Endothelial cell of umbilical vein (primary cell): ENCODE results near the gene CLDN5. TPM values are rescaled to one million over a fixed set of nuclear protein-coding genes. Genes with fewer than 3 reads are reported as not detected.

ENCODE experiments used
- BruUV-seq: library from RNA; stranded (reverse); fragments of 400-500 nt; replicated peaks from 2 replicates; lab custom pipeline; 2021; lab: Mats Ljungman, UMichigan
- CTCF ChIA-PET: fragments of 300-600, 350-600 bp; sonication (Branson Sonifier 250); formaldehyde crosslinking; loops from one replicate; lab custom pipeline; 2021; ENCODE audit warnings: antibody characterized with exemption, inconsistent platforms; lab: Charles Lee
- POLR2A ChIA-PET: fragments of 300-600, 350-600 bp; sonication (Branson Sonifier 250); formaldehyde crosslinking; loops from one replicate; lab custom pipeline; 2021; ENCODE audit warnings: antibody characterized with exemption, inconsistent platforms; lab: Charles Lee
- DNase-seq: peaks from one replicate; pipeline ENCODE4 v3.0.0-alpha.2; 2011; ENCODE audit warnings: low read depth, low spot score
- FAIRE-seq: peaks from 2 replicates; lab custom pipeline; 2011; peaks lifted over from hg19 to GRCh38; lab: Jason Lieb, UNC
- H2AFZ ChIP-seq: 2 replicates; pipeline ENCODE4 v1.6.0; 2012; ENCODE audit warnings: low read depth, low read length, control low read depth, inconsistent platforms
- H3K27ac ChIP-seq: 2 replicates; pipeline ENCODE4 v1.5.1; 2011; ENCODE audit warnings: low read depth, mild to moderate bottlenecking, control low read depth, low read length, moderate library complexity; ENCODE audit not compliant: insufficient read depth
- H3K27me3 ChIP-seq, 2 experiments: 2 replicates each; pipeline versions ENCODE4 v1.6.0 to v1.6.1; 2011; ENCODE audit warnings: low read length in 2 of 2, mixed read lengths in 1 of 2; ENCODE audit not compliant: control insufficient read depth in 2 of 2, insufficient read depth in 2 of 2
- H3K36me3 ChIP-seq, 2 experiments: 2 replicates in 1 of 2; 3 replicates in 1 of 2; pipeline ENCODE4 v1.5.1; 2011; ENCODE audit warnings: low read length in 2 of 2, mild to moderate bottlenecking in 1 of 2, moderate library complexity in 1 of 2; ENCODE audit not compliant: control insufficient read depth in 2 of 2, insufficient read depth in 2 of 2; ENCODE audit errors: extremely low read depth in 1 of 2
- H3K4me1 ChIP-seq: 3 replicates; pipeline ENCODE4 v1.5.1; 2011; ENCODE audit warnings: mild to moderate bottlenecking, low read length; ENCODE audit not compliant: control insufficient read depth, insufficient read depth; ENCODE audit errors: extremely low read depth
- H3K4me2 ChIP-seq: 2 replicates; pipeline ENCODE4 v1.6.1; 2011; ENCODE audit warnings: low read length, control low read depth, mixed read lengths; ENCODE audit not compliant: insufficient read depth
- H3K4me3 ChIP-seq, 3 experiments: fragments of 200-600 bp in 1 of 3; sonication (generic), shearing (Covaris generic) in 1 of 3; replicated peaks in 1 of 3; 2 replicates each; pipeline ENCODE4 v1.5.1; 2011 to 2016; ENCODE audit warnings: control low read depth in 3 of 3, low read length in 3 of 3, mild to moderate bottlenecking in 2 of 3, inconsistent platforms in 1 of 3, low read depth in 1 of 3, moderate library complexity in 1 of 3; ENCODE audit not compliant: insufficient read depth in 1 of 3
- H3K79me2 ChIP-seq: 2 replicates; pipeline ENCODE4 v1.6.0; 2012; ENCODE audit warnings: low read length, inconsistent platforms; ENCODE audit not compliant: control insufficient read depth, insufficient read depth
- H3K9ac ChIP-seq: replicated peaks from 2 replicates; pipeline ENCODE3; 2011; ENCODE audit warnings: low read length, control low read depth; ENCODE audit not compliant: insufficient read depth; ENCODE audit errors: extremely low read depth
- H3K9me1 ChIP-seq: replicated peaks from 3 replicates; pipeline ENCODE4 v1.6.0; 2011; ENCODE audit warnings: mild to moderate bottlenecking, low read length; ENCODE audit not compliant: control insufficient read depth, insufficient read depth; ENCODE audit errors: extremely low read depth
- H3K9me3 ChIP-seq: replicated peaks from 2 replicates; pipeline ENCODE4 v1.5.1; 2012; ENCODE audit warnings: low read length, inconsistent platforms; ENCODE audit not compliant: control insufficient read depth, insufficient read depth
- H4K20me1 ChIP-seq: replicated peaks from 2 replicates; pipeline ENCODE3; 2011; ENCODE audit warnings: mild to moderate bottlenecking, low read length; ENCODE audit not compliant: control insufficient read depth, insufficient read depth; ENCODE audit errors: extremely low read depth
- EZH2 ChIP-seq: IDR thresholded peaks from 2 replicates; pipeline ENCODE4 v1.6.1; 2012; ENCODE audit warnings: borderline replicate concordance, low read depth, mild to moderate bottlenecking, moderate library complexity, low read length, inconsistent platforms; ENCODE audit not compliant: severe bottlenecking
- FOS ChIP-seq: IDR thresholded peaks from 2 replicates; pipeline ENCODE4 v1.6.1; 2011; ENCODE audit warnings: mild to moderate bottlenecking, low read length, moderate library complexity, borderline replicate concordance; ENCODE audit not compliant: insufficient read depth
- MYC ChIP-seq: IDR thresholded peaks from one replicate; pipeline ENCODE4 v1.6.1; 2011; ENCODE audit warnings: mild to moderate bottlenecking, low read depth, low read length
- POLR2A ChIP-seq: IDR thresholded peaks from 2 replicates; pipeline ENCODE4 v1.6.1; 2012; ENCODE audit warnings: low read depth, mild to moderate bottlenecking, control low read depth, low read length
- POLR2AphosphoS5 ChIP-seq: IDR thresholded peaks from 2 replicates; pipeline ENCODE4 v1.6.1; 2012; ENCODE audit warnings: low read depth, mild to moderate bottlenecking, control low read depth, low read length, moderate library complexity; ENCODE audit not compliant: insufficient read depth
- dilution Hi-C: fragments of 300-500 bp; cut with MboI; formaldehyde crosslinking; loops from one replicate; pipeline ENCODE4 v1.15.0; 2019; ENCODE audit warnings: low sequenced_read_pairs; ENCODE audit not compliant: extremely low pct_ligation_motif_present
- intact Hi-C: fragments of 100-400 bp; cut with micrococcal nuclease; formaldehyde crosslinking; loops from one replicate; pipeline ENCODE4 v1.10.0; 2022
- polyA plus RNA-seq, 4 experiments: library from polyadenylated mRNA; depleted of rRNA in 3 of 4; stranded (reverse) in 3 of 4; unstranded in 1 of 4; fragments of >200 nt; gene quantifications; 2 replicates each; pipeline versions ENCODE4 v1.2.1 to v1.2.3, GENCODE V29; 2011 to 2012; ENCODE audit warnings: missing spikeins in 1 of 4
- total RNA-seq: library from RNA; stranded (reverse); gene quantifications from 2 replicates; pipeline ENCODE4 v1.2.3, GENCODE V29; 2021
- TF ChIP-seq, protein P1 (sequence below), 2 donors: IDR thresholded peaks; 1 replicate in 1 of 2; 2 replicates in 1 of 2; pipeline ENCODE4 v1.5.1; 2011; ENCODE audit warnings: low read length in 2 of 2, mild to moderate bottlenecking in 2 of 2, moderate library complexity in 2 of 2, control low read depth in 1 of 2, inconsistent platforms in 1 of 2, low read depth in 1 of 2; ENCODE audit not compliant: insufficient read depth in 1 of 2; ENCODE audit errors: extremely low read depth in 1 of 2

CLDN5 gene
- total and polyA plus RNA-seq, 2 donors (not counting 3 experiments of a cell fraction or from before 2014, with no cell fraction given) = 198 to 252 TPM

DNA sequence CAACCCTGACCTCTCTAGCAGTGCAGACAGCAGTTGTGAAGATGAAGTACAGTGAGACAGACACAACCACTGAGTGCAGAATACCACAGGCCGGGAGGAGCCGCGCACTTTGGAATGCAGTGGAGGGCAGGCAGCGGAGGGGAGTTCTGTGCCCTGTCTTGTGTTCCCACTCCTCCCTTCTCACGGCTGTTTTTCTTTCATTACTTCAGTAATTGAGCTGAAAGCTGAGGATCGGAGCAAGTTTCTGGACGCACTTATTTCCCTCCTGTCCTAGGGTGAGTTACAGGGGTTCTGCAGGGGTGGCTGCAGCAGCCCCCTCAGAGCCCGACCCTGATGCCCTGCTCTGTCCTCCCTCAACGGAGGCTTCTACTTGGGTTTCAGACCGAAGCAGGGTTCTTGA lies 5.6 kb downstream of the CLDN5 start:
- POLR2A ChIA-PET = interaction anchor here (0.8 kb wide), 1 partner anchor 41 kb away, joined by 3 read pairs; no protein-coding TSS in a partner anchor
- Histone ChIP-seq H3K4me3 (no peak overlapping the region), H3K9me1 (no peaks in the 10 kb centered on the region), H2AFZ (no peak overlapping the region), H4K20me1 (no peaks in the 10 kb centered on the region), H3K9me3 (no peaks in the 10 kb centered on the region), H3K27me3 (no peaks in the 10 kb centered on the region), H3K36me3 (peaks cover 0 to 2% of the 10 kb centered on the region in 2 experiments), H3K4me2 (no peak overlapping the region), H3K27ac (no peak overlapping the region), H3K4me1 (peaks cover 16% of the 10 kb centered on the region), H3K79me2 (peaks cover 23% of the 10 kb centered on the region), H3K9ac (no peak overlapping the region)
- CTCF ChIA-PET = interaction anchor here (0.6 to 4.6 kb wide), 5 partner anchors 16 to 111 kb away, joined by 3 to 50 read pairs (median 3); no protein-coding TSS in a partner anchor
- intact Hi-C loops = no loop called here
- FAIRE-seq = no peak
- TF ChIP-seq MYC (no peak), POLR2A (no peak), POLR2AphosphoS5 (no peak), EZH2 (no peak), FOS (no peak)
- TF ChIP-seq, protein P1, sequence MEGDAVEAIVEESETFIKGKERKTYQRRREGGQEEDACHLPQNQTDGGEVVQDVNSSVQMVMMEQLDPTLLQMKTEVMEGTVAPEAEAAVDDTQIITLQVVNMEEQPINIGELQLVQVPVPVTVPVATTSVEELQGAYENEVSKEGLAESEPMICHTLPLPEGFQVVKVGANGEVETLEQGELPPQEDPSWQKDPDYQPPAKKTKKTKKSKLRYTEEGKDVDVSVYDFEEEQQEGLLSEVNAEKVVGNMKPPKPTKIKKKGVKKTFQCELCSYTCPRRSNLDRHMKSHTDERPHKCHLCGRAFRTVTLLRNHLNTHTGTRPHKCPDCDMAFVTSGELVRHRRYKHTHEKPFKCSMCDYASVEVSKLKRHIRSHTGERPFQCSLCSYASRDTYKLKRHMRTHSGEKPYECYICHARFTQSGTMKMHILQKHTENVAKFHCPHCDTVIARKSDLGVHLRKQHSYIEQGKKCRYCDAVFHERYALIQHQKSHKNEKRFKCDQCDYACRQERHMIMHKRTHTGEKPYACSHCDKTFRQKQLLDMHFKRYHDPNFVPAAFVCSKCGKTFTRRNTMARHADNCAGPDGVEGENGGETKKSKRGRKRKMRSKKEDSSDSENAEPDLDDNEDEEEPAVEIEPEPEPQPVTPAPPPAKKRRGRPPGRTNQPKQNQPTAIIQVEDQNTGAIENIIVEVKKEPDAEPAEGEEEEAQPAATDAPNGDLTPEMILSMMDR (IDR thresholded peaks at IDR 0.05; ENCODE audit: extremely low read depth in 1 of 2, insufficient read depth in 1 of 2, low read depth in 1 of 2, low read length in 2 of 2) = no peak
- DNase-seq = no peak
- BruUV-seq = no TSS peak
- dilution Hi-C loops = no loop called here
